ENCODE measurements around the gene UTS2.

UTS2 gene

DNA sequence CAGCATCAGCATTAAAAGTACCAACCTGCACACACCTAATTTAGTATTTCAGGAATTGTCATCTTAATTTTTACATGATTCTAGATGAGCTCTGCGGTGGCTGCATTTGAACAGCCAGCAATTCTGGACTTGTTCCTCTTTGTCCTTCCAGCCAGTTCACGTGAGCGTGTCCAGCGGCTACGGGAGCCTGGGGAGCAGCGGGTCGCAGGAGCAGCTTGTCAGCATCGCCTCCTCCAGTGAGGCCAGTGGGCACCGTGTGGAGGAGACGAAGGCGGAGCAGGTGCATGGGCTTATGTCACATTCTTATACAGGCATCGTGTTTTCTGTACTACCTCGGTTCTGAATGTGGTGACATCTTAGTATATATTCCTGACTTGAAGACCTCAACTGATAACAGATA, 43.1 kb downstream of the UTS2 start:
- no peak for DNase-seq

DNA sequence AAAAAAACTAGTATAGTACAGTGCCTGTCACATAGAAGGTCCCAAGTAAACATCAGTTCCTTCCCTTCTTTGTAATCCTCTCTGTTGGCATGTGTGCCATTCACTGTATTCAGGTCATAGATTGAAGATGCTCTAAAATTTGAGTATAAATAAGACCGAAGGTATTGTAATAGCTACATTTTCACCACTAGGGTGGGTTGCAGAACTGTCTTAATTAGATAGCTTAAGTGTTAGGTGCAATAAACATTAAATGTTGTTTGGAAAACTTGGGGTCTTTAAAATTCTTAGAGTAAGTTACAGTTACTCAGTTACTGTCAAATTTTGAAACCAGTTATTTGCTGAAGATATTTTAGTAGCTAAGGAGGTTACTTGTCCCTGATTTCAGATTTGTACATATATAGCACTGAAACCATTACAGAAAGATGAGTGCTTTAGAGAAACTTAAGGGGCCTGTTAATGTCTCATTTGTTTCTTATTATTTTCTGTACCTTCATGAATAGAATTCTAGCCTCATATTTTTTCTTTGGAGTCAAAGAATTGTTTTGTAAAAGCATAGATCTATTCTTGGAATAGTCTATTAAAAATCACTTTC, 44.5 kb downstream of the UTS2 start:
- peak; percentile 24 for DNase-seq

DNA sequence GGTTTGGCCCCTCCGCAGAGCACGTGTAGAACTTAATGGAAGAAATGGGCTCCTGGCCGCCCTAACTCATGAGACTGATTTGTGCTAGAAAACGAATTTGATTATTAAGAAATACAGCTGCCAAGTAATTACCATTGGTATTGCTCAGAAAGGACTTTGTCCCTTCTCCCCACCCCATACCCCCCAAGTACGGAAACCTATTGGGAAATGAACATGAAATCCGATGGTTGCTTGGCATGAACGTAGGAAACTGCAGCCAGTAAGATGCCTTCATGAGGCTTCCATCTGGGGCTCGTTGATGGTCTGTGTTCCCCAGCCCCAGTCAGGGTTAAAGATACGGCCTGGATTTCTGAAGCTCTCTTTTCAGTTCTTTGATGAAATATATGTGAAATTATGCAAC, 47.4 kb downstream of the UTS2 start:
- DNase-seq, result no peak

Data from CD4-positive, alpha-beta T cell treated with Interleukin-12 subunit alpha and Interleukin-12 subunit beta, for 1 hour (primary cell).